Natural killer cell (primary cell): ENCODE measurements around the gene PRM3. TPM values are rescaled to one million over a fixed set of nuclear protein-coding genes. Genes with fewer than 3 reads are reported as not detected.

Source experiments
- ATAC-seq, 3 donors: fragments of 150-1000 bp in 2 of 3; fragments of 200-7000 bp in 1 of 3; cut with Tn5 transposase; 1 replicate in 1 of 3; 2 replicates in 2 of 3; pipeline ENCODE4 v1.10.0; 2021; ENCODE audit warnings: mild to moderate bottlenecking in 2 of 3, moderate library complexity in 2 of 3
- DNase-seq, 2 donors: peaks; one replicate each; pipeline versions ENCODE4 v3.0.0 to v3.0.0-alpha.2; 2013 to 2021; ENCODE audit warnings: mixed read lengths in 1 of 2
- H3K27ac ChIP-seq: one replicate; pipeline ENCODE4 v1.5.1; 2013; ENCODE audit warnings: mild to moderate bottlenecking, low read length
- H3K27me3 ChIP-seq: one replicate; pipeline ENCODE4 v1.6.1; 2013; ENCODE audit warnings: low read length; ENCODE audit not compliant: control insufficient read depth, insufficient read depth
- H3K36me3 ChIP-seq: one replicate; pipeline ENCODE4 v1.6.1; 2013; ENCODE audit warnings: low read length; ENCODE audit not compliant: control insufficient read depth, insufficient read depth
- H3K4me1 ChIP-seq: one replicate; pipeline ENCODE4 v1.6.1; 2013; ENCODE audit warnings: low read length; ENCODE audit not compliant: control insufficient read depth, insufficient read depth
- H3K4me3 ChIP-seq: one replicate; pipeline ENCODE4 v1.5.1; 2013; ENCODE audit warnings: low read length
- H3K9me3 ChIP-seq: one replicate; pipeline ENCODE4 v1.6.1; 2013; ENCODE audit warnings: low read length; ENCODE audit not compliant: control insufficient read depth, insufficient read depth
- H3K27ac Mint-ChIP-seq, 2 donors: one replicate each; pipeline ENCODE4 v1.8.0; 2022; ENCODE audit warnings: mild to moderate bottlenecking in 2 of 2, mixed read lengths in 2 of 2, moderate library complexity in 1 of 2
- H3K27me3 Mint-ChIP-seq, 2 donors: one replicate each; pipeline ENCODE4 v1.8.0; 2022; ENCODE audit warnings: low read depth in 2 of 2, mixed read lengths in 2 of 2
- H3K36me3 Mint-ChIP-seq: one replicate; pipeline ENCODE4 v1.8.0; 2022; ENCODE audit warnings: mixed read lengths
- H3K4me1 Mint-ChIP-seq, 2 donors: one replicate each; pipeline ENCODE4 v1.8.0; 2022; ENCODE audit warnings: mixed read lengths in 2 of 2
- H3K4me3 Mint-ChIP-seq: one replicate; pipeline ENCODE4 v1.8.0; 2022; ENCODE audit warnings: mild to moderate bottlenecking, moderate library complexity, mixed read lengths
- H3K9me3 Mint-ChIP-seq, 2 donors: one replicate each; pipeline ENCODE4 v1.8.0; 2022; ENCODE audit warnings: mixed read lengths in 2 of 2
- CTCF ChIP-seq: fragments of 200-600 bp; IDR thresholded peaks from one replicate; pipeline ENCODE4 v1.8.0; 2022; ENCODE audit warnings: antibody characterized with exemption
- WGBS: methylation state at CpG from one replicate; pipeline ENCODE4 v1.1.7; 2013; ENCODE audit warnings: missing lambda C conversion rate; ENCODE audit not compliant: insufficient coverage; 5-methylcytosine and 5-hydroxymethylcytosine counted together
- intact Hi-C: fragments of 100-400 bp; cut with micrococcal nuclease; formaldehyde crosslinking; loops from one replicate; pipeline ENCODE4 v1.14.2; 2022
- total RNA-seq, 4 donors: library from RNA; stranded (reverse); fragments of 120-200 nt in 1 of 4; gene quantifications; one replicate each; pipeline versions ENCODE4 v1.2.3 to v1.2.4, GENCODE V29; 2013 to 2022

PRM3 gene
- total RNA-seq, 3 donors from 2014 or later (not counting 1 experiment from before 2014, with no cell fraction given) = not detected

- H3K27ac ChIP-seq = no peak overlapping the region
- Mint-ChIP-seq H3K9me3 (no peaks in the 10 kb centered on the region), H3K4me3 (no peak overlapping the region), H3K27ac (no peak overlapping the region), H3K4me1 (peaks cover 0 to 6% of the 10 kb centered on the region in 2 donors), H3K36me3 (no peaks in the 10 kb centered on the region), H3K27me3 (peaks cover 11 to 15% of the 10 kb centered on the region in 2 donors)
- no peaks in the 10 kb centered on the region for H3K9me3 ChIP-seq
- intact Hi-C loops = no loop called here
- no peak overlapping the region for H3K4me3 ChIP-seq
- H3K27me3 ChIP-seq = no peaks in the 10 kb centered on the region
- TF ChIP-seq CTCF = no peak
- H3K36me3 ChIP-seq = no peaks in the 10 kb centered on the region
- H3K4me1 ChIP-seq = peaks cover under 1% of the 10 kb centered on the region
- DNase-seq = no peak
- WGBS = 82% methylated on average over 10 of the region's 10 CpGs
- no peak for ATAC-seq
These were observed 46.7 kb upstream of the PRM3 start for GRCh38 chr16:11320170-11320569.

- H3K9me3 Mint-ChIP-seq = no peaks in the 10 kb centered on the region
- no peaks in the 10 kb centered on the region for H3K36me3 Mint-ChIP-seq
- DNase-seq = no peak
- no peak for ATAC-seq
- WGBS = 68% methylated on average over 7 of the region's 8 CpGs
- Histone ChIP-seq H3K4me3 (no peak overlapping the region), H3K36me3 (no peaks in the 10 kb centered on the region), H3K9me3 (no peaks in the 10 kb centered on the region), H3K27me3 (no peaks in the 10 kb centered on the region), H3K27ac (no peak overlapping the region), H3K4me1 (no peaks in the 10 kb centered on the region)
- peaks cover 6 to 10% of the 10 kb centered on the region in 2 donors for H3K27me3 Mint-ChIP-seq
- H3K4me3 Mint-ChIP-seq = no peak overlapping the region
- intact Hi-C loops = no loop called here
- peaks cover 0 to under 1% of the 10 kb centered on the region in 2 donors for H3K4me1 Mint-ChIP-seq
- no peak overlapping the region for H3K27ac Mint-ChIP-seq
- no peak for TF ChIP-seq CTCF
These were observed 46.2 kb upstream of the PRM3 start for GRCh38 chr16:11319529-11320146.

GRCh38 chr16:11318817-11319216 is 45.4 kb upstream of the PRM3 start:
- ATAC-seq = no peak
- H3K36me3 Mint-ChIP-seq = no peaks in the 10 kb centered on the region
- Histone ChIP-seq H3K36me3 (no peaks in the 10 kb centered on the region), H3K4me3 (no peak overlapping the region), H3K27me3 (no peaks in the 10 kb centered on the region), H3K4me1 (no peaks in the 10 kb centered on the region), H3K9me3 (no peaks in the 10 kb centered on the region), H3K27ac (no peak overlapping the region)
- no peak for TF ChIP-seq CTCF
- intact Hi-C loops = no loop called here
- no peak for DNase-seq
- no peaks in the 10 kb centered on the region for H3K9me3 Mint-ChIP-seq
- WGBS = 95% methylated on average over 8 of the region's 8 CpGs
- no peak overlapping the region for H3K4me3 Mint-ChIP-seq
- no peaks in the 10 kb centered on the region for H3K4me1 Mint-ChIP-seq
- no peak overlapping the region for H3K27ac Mint-ChIP-seq
- H3K27me3 Mint-ChIP-seq = peaks cover 6 to 8% of the 10 kb centered on the region in 2 donors
